ENCODE measurements around the gene ANGPTL4. TPM values are rescaled to one million over a fixed set of nuclear protein-coding genes. Genes with fewer than 3 reads are reported as not detected.

ANGPTL4 gene
- total and polyA plus RNA-seq, 2 of the 13 experiments (the other 11 are each of a cell fraction or from before 2014, with no cell fraction given) = 0.80 to 21.7 TPM

DNA sequence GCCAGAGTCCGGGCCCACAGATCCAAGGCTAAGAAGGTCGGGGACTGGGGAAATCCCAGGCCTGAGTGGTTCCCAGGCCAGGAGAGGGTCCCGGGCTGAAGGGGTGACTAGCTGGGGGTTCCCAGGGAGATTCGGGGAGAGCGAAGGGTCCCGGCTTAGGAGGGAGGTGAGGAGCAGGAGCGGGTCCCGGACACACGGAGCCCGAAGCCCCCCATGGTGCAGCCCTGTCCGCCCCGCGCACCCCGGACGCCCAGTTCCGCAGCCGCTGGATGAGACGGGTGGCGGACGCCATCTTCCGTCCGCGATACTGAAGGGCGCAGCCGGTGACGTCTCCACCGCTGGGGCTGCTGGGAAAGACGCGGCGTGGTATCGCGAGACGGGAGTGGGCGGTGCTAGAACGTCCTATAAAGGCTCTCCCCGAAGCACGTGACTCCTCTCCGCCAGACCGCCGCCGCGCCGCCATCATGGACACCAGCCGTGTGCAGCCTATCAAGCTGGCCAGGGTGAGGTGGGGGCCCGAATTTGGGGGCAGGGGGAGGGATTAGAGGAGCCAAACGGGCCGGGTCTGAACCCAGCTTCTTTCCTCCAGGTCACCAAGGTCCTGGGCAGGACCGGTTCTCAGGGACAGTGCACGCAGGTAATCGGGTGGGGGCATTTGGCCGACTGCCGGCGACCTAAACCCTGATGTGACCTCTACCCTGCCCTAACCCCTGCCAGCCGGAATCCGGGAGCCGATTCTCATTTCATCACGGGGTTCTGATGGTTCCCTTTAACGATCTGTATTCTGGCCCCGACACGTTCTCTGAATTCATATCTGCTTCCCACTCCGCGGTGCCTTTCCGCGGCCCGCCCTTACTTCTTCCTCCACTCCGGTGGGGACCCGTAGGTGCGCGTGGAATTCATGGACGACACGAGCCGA lies 42.6 kb upstream of the ANGPTL4 start, which contains the start of the genes NDUFA7 and RPS28 (continued):
- no peak; the same call in 1 of the 2 replicates for TF ChIP-seq ZNF572 (CRISPR knock-in tag; IDR thresholded peaks at IDR 0.05)
- no peak for TF ChIP-seq ATRX (CRISPR knock-in tag; IDR thresholded peaks at IDR 0.05; ENCODE audit: borderline replicate concordance)
- TF ChIP-seq SAFB2 (CRISPR knock-in tag; IDR thresholded peaks at IDR 0.05; ENCODE audit: borderline replicate concordance, low read depth) = peak; percentile 62; the same call in 1 of the 2 replicates
- 0 out of 2 replicates have a peak, but pooled peaks have one; percentile 31 for TF ChIP-seq ZSCAN20 (CRISPR knock-in tag; IDR thresholded peaks at IDR 0.05; ENCODE audit: borderline replicate concordance)
- TF ChIP-seq ISL2 (CRISPR knock-in tag; IDR thresholded peaks at IDR 0.05) = peak; percentile 56; the same call in 1 of the 2 replicates
- TF ChIP-seq ZNF773 (CRISPR knock-in tag; IDR thresholded peaks at IDR 0.05; ENCODE audit: borderline replicate concordance) = peak; percentile 29; the same call in 1 of the 2 replicates
- TF ChIP-seq ZNF598 (CRISPR knock-in tag; IDR thresholded peaks at IDR 0.05; ENCODE audit: borderline replicate concordance) = no peak
- peak; percentile 88 for TF ChIP-seq THAP9 (CRISPR knock-in tag; IDR thresholded peaks at IDR 0.05; ENCODE audit: borderline replicate concordance)
- TF ChIP-seq, protein P1, sequence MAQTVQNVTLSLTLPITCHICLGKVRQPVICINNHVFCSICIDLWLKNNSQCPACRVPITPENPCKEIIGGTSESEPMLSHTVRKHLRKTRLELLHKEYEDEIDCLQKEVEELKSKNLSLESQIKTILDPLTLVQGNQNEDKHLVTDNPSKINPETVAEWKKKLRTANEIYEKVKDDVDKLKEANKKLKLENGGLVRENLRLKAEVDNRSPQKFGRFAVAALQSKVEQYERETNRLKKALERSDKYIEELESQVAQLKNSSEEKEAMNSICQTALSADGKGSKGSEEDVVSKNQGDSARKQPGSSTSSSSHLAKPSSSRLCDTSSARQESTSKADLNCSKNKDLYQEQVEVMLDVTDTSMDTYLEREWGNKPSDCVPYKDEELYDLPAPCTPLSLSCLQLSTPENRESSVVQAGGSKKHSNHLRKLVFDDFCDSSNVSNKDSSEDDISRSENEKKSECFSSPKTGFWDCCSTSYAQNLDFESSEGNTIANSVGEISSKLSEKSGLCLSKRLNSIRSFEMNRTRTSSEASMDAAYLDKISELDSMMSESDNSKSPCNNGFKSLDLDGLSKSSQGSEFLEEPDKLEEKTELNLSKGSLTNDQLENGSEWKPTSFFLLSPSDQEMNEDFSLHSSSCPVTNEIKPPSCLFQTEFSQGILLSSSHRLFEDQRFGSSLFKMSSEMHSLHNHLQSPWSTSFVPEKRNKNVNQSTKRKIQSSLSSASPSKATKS (CRISPR knock-in tag; IDR thresholded peaks at IDR 0.05) = no peak
- no peak for TF ChIP-seq ZMYM2 (CRISPR knock-in tag; IDR thresholded peaks at IDR 0.05)
- peak; percentile 88; the same call in 1 of the 2 replicates for TF ChIP-seq ZNF235 (CRISPR knock-in tag; IDR thresholded peaks at IDR 0.05; ENCODE audit: borderline replicate concordance)
- no peak for TF ChIP-seq MLLT10 (CRISPR knock-in tag; IDR thresholded peaks at IDR 0.05)
- TF ChIP-seq, protein P2, sequence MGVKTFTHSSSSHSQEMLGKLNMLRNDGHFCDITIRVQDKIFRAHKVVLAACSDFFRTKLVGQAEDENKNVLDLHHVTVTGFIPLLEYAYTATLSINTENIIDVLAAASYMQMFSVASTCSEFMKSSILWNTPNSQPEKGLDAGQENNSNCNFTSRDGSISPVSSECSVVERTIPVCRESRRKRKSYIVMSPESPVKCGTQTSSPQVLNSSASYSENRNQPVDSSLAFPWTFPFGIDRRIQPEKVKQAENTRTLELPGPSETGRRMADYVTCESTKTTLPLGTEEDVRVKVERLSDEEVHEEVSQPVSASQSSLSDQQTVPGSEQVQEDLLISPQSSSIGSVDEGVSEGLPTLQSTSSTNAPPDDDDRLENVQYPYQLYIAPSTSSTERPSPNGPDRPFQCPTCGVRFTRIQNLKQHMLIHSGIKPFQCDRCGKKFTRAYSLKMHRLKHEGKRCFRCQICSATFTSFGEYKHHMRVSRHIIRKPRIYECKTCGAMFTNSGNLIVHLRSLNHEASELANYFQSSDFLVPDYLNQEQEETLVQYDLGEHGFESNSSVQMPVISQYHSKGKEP (CRISPR knock-in tag; IDR thresholded peaks at IDR 0.05) = no peak
- TF ChIP-seq PCBP2 (optimal IDR thresholded peaks at IDR 0.05; ENCODE audit: low read depth, low read length, poor library complexity, severe bottlenecking) = no peak
- TF ChIP-seq HDAC6 (IDR thresholded peaks at IDR 0.05; ENCODE audit: low read depth, low read length) = no peak
- TF ChIP-seq TOPORS (CRISPR knock-in tag; IDR thresholded peaks at IDR 0.05) = peak; percentile 30; the same call in 1 of the 2 replicates
- peak; percentile 28; the same call in 1 of the 2 replicates for TF ChIP-seq NFATC3 (CRISPR knock-in tag; IDR thresholded peaks at IDR 0.05)
- TF ChIP-seq SRY (CRISPR knock-in tag; IDR thresholded peaks at IDR 0.05) = 0 out of 2 replicates have a peak, but pooled peaks have one; percentile 45
- peak; percentile 97 for TF ChIP-seq RBFOX2 (IDR thresholded peaks at IDR 0.05; ENCODE audit: low read depth, low read length)
- TF ChIP-seq, protein P3, sequence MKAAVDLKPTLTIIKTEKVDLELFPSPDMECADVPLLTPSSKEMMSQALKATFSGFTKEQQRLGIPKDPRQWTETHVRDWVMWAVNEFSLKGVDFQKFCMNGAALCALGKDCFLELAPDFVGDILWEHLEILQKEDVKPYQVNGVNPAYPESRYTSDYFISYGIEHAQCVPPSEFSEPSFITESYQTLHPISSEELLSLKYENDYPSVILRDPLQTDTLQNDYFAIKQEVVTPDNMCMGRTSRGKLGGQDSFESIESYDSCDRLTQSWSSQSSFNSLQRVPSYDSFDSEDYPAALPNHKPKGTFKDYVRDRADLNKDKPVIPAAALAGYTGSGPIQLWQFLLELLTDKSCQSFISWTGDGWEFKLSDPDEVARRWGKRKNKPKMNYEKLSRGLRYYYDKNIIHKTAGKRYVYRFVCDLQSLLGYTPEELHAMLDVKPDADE (CRISPR knock-in tag; IDR thresholded peaks at IDR 0.05) = 0 out of 2 replicates have a peak, but pooled peaks have one; percentile 60
